Natural killer cell treated with Interleukin-12 subunit alpha and Interleukin-12 subunit beta and Interleukin-15 and Interleukin-18, amount 100 ng/mL, for 72 hours (primary cell): ENCODE measurements around the gene ACSF3. TPM values are rescaled to one million over a fixed set of nuclear protein-coding genes. Genes with fewer than 3 reads are reported as not detected.

Experiments used
- ATAC-seq, 2 donors: fragments of 150-1000 bp; cut with Tn5 transposase in 1 of 2; sonication (Bioruptor Pico), chemical (Tn5 transposase) in 1 of 2; 2 replicates each; pipeline ENCODE4 v1.10.0; 2021
- DNase-seq: peaks from one replicate; pipeline ENCODE4 v3.0.0; 2022; ENCODE audit warnings: low spot score
- H3K27ac Mint-ChIP-seq, 2 donors: 1 replicate in 1 of 2; 2 replicates in 1 of 2; pipeline ENCODE4 v1.8.0; 2022; ENCODE audit warnings: mixed read lengths in 2 of 2, mild to moderate bottlenecking in 1 of 2, moderate library complexity in 1 of 2
- H3K27me3 Mint-ChIP-seq, 2 donors: 1 replicate in 1 of 2; 2 replicates in 1 of 2; pipeline ENCODE4 v1.8.0; 2022; ENCODE audit warnings: mixed read lengths in 2 of 2
- H3K36me3 Mint-ChIP-seq: one replicate; pipeline ENCODE4 v1.8.0; 2022; ENCODE audit warnings: mixed read lengths
- H3K4me1 Mint-ChIP-seq, 2 donors: 1 replicate in 1 of 2; 2 replicates in 1 of 2; pipeline ENCODE4 v1.8.0; 2022; ENCODE audit warnings: low read depth in 2 of 2, mixed read lengths in 2 of 2, mild to moderate bottlenecking in 1 of 2
- H3K4me3 Mint-ChIP-seq: one replicate; pipeline ENCODE4 v1.8.0; 2022; ENCODE audit warnings: mixed read lengths
- H3K9me3 Mint-ChIP-seq: 2 replicates; pipeline ENCODE4 v1.8.0; 2022; ENCODE audit warnings: mixed read lengths
- total RNA-seq, 2 donors: library from RNA; stranded (reverse); gene quantifications; one replicate each; pipeline ENCODE4 v1.2.3, GENCODE V29; 2022

ACSF3 gene
- total RNA-seq, 2 donors from 2014 or later: 52.3 to 125 TPM

- no peaks in the 10 kb centered on the region for H3K9me3 Mint-ChIP-seq
- H3K4me3 Mint-ChIP-seq: peak overlapping the region; percentile 94
- ATAC-seq: no peak
Observed at GRCh38 chr16:89098767-89099430, 5.2 kb downstream of the ACSF3 start.

GRCh38 chr16:89099905-89100304 is 6.3 kb downstream of the ACSF3 start:
- ATAC-seq (peak in 1 of 2 donors; percentile 72), DNase-seq (peak; percentile 75)
- peak overlapping the region; percentile 87 to 93 for H3K27ac Mint-ChIP-seq
- H3K36me3 Mint-ChIP-seq: peaks cover 7% of the 10 kb centered on the region
- H3K27me3 Mint-ChIP-seq: no peaks in the 10 kb centered on the region
- no peaks in the 10 kb centered on the region for H3K9me3 Mint-ChIP-seq
- peaks cover 51 to 60% of the 10 kb centered on the region in 2 donors for H3K4me1 Mint-ChIP-seq
- H3K4me3 Mint-ChIP-seq: peak overlapping the region; percentile 76

More at GRCh38 chr16:89098767-89099430, 5.2 kb downstream of the ACSF3 start:
- Mint-ChIP-seq H3K36me3 (peaks cover 7% of the 10 kb centered on the region), H3K4me1 (peaks cover 60 to 67% of the 10 kb centered on the region in 2 donors), H3K27me3 (no peaks in the 10 kb centered on the region), H3K27ac (peak overlapping the region; percentile 87 to 93)
- no peak for DNase-seq

DNA sequence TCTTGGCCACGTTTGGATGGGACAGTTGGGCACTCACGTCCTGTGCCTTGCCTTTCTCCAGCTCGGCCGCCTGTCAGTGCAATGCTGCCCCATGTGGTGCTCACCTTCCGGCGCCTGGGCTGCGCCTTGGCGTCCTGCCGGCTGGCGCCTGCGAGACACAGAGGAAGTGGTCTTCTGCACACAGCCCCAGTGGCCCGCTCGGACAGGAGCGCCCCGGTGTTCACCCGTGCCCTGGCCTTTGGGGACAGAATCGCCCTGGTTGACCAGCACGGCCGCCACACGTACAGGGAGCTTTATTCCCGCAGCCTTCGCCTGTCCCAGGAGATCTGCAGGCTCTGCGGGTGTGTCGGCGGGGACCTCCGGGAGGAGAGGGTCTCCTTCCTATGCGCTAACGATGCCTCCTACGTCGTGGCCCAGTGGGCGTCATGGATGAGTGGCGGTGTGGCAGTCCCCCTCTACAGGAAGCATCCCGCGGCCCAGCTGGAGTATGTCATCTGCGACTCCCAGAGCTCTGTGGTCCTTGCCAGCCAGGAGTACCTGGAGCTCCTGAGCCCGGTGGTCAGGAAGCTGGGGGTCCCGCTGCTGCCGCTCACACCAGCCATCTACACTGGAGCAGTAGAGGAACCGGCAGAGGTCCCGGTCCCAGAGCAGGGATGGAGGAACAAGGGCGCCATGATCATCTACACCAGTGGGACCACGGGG is 7.1 kb downstream of the ACSF3 start:
- Mint-ChIP-seq H3K27ac (peak overlapping the region; percentile 87 to 93), H3K36me3 (peaks cover 7% of the 10 kb centered on the region)

GRCh38 chr16:89101303-89102040 is 7.8 kb downstream of the ACSF3 start:
- Mint-ChIP-seq H3K36me3 (peaks cover 7% of the 10 kb centered on the region), H3K9me3 (no peaks in the 10 kb centered on the region), H3K27me3 (no peaks in the 10 kb centered on the region), H3K4me3 (peak overlapping the region; percentile 53), H3K27ac (peak overlapping the region; percentile 87 to 93), H3K4me1 (peaks cover 37 to 49% of the 10 kb centered on the region in 2 donors)
- DNase-seq (peak; percentile 56), ATAC-seq (peak; percentile 1 to 50)

More for the DNA sequence above, 7.1 kb downstream of the ACSF3 start:
- Mint-ChIP-seq H3K4me3 (peak overlapping the region; percentile 76), H3K9me3 (no peaks in the 10 kb centered on the region), H3K4me1 (peaks cover 44 to 56% of the 10 kb centered on the region in 2 donors), H3K27me3 (no peaks in the 10 kb centered on the region)
- ATAC-seq: peak in 1 of 2 donors; percentile 73
- DNase-seq: peak; percentile 79

- Mint-ChIP-seq H3K4me3 (no peak overlapping the region), H3K27ac (peak overlapping the region; percentile 87 to 93), H3K9me3 (no peaks in the 10 kb centered on the region), H3K4me1 (peaks cover 31 to 46% of the 10 kb centered on the region in 2 donors), H3K27me3 (no peaks in the 10 kb centered on the region), H3K36me3 (peaks cover 7% of the 10 kb centered on the region)
- no peak for ATAC-seq
- no peak for DNase-seq
Observed at GRCh38 chr16:89102041-89102471, 8.4 kb downstream of the ACSF3 start.

DNA sequence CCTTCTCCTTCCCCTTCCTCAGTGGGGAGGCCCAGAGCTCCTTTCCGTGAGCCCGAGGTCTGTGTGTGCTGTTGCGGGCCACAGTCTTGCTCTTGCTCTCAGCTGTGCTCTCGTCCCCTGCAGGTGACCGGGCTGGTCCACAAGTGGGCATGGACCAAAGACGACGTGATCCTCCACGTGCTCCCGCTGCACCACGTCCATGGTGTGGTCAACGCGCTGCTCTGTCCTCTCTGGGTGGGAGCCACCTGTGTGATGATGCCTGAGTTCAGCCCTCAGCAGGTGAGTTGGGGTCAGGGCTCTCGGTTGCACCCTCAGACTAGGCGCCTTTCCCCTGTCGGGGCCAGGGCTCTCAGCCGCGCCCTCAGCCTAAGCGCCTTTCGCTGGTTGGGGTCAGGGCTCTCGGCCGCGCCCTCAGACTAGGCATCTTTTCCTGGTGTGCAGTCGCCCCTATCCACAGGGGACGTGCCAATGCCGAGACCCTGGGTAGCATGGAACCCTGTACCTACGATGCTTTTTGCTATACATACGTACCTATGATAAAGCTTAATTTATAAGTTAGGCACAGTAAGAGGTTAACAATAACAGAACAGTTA is 8.9 kb downstream of the ACSF3 start:
- ATAC-seq (no peak), DNase-seq (no peak)
- peaks cover 12% of the 10 kb centered on the region for H3K36me3 Mint-ChIP-seq
- H3K9me3 Mint-ChIP-seq: no peaks in the 10 kb centered on the region
- H3K4me3 Mint-ChIP-seq: no peak overlapping the region
- H3K4me1 Mint-ChIP-seq: peaks cover 30 to 46% of the 10 kb centered on the region in 2 donors
- peak overlapping the region in 1 of 2 donors; percentile 67 for H3K27ac Mint-ChIP-seq
- H3K27me3 Mint-ChIP-seq: no peaks in the 10 kb centered on the region

GRCh38 chr16:89103156-89103555 is 9.5 kb downstream of the ACSF3 start:
- Mint-ChIP-seq H3K36me3 (peaks cover 13% of the 10 kb centered on the region), H3K4me1 (peaks cover 25 to 42% of the 10 kb centered on the region in 2 donors), H3K9me3 (no peaks in the 10 kb centered on the region), H3K4me3 (no peak overlapping the region), H3K27ac (peak overlapping the region in 1 of 2 donors; percentile 67), H3K27me3 (no peaks in the 10 kb centered on the region)
- DNase-seq (peak; percentile 28), ATAC-seq (no peak)

DNA sequence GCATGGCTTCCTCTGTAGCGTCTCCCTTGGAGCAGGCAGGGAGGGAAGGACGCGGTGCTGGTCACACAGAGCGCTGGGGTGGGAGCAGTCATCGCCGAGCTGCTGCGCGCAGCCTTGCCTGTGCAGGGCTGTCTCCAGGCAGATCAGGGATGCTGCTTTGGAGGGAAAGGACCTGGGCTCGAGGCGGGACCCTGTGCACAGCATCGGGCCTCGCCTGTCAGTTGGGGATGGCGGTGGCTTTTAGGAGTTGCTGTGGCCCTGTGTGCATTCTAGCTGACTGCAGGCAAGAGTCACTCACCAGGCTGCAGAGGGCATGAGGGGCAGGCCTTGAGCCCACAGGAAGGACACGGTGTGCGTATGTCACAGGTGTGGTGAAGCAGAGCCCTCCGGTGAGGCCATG is 10.1 kb downstream of the ACSF3 start:
- DNase-seq (no peak), ATAC-seq (no peak)
- no peaks in the 10 kb centered on the region for H3K27me3 Mint-ChIP-seq
- no peak overlapping the region for H3K27ac Mint-ChIP-seq
- H3K4me3 Mint-ChIP-seq: no peak overlapping the region
- H3K4me1 Mint-ChIP-seq: peaks cover 22 to 40% of the 10 kb centered on the region in 2 donors
- no peaks in the 10 kb centered on the region for H3K9me3 Mint-ChIP-seq
- peaks cover 19% of the 10 kb centered on the region for H3K36me3 Mint-ChIP-seq

DNA sequence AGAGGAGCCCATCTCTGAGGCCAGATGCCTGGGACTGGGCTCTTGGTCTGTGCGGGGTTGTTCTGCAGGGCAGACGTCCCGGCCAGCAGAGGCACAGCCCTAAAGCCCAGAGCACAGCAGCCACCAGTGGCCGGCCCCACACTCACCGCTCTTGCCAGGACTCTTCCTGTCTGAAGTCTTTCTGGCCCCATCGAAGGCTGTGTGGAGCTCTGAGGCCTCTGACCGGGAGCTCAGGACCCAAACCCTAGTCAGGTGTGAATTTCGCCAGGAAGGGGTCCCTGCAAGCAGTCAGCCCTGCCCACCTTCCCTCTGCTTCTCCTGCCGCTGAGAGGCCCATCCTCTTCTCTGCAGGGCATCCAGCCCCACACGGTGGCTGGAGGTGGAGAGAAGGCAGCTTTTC is 10.7 kb downstream of the ACSF3 start:
- ATAC-seq (no peak), DNase-seq (no peak)
- H3K4me3 Mint-ChIP-seq: no peak overlapping the region
- no peaks in the 10 kb centered on the region for H3K9me3 Mint-ChIP-seq
- no peaks in the 10 kb centered on the region for H3K27me3 Mint-ChIP-seq
- no peak overlapping the region for H3K27ac Mint-ChIP-seq
- peaks cover 19% of the 10 kb centered on the region for H3K36me3 Mint-ChIP-seq
- H3K4me1 Mint-ChIP-seq: peaks cover 19 to 37% of the 10 kb centered on the region in 2 donors

DNA sequence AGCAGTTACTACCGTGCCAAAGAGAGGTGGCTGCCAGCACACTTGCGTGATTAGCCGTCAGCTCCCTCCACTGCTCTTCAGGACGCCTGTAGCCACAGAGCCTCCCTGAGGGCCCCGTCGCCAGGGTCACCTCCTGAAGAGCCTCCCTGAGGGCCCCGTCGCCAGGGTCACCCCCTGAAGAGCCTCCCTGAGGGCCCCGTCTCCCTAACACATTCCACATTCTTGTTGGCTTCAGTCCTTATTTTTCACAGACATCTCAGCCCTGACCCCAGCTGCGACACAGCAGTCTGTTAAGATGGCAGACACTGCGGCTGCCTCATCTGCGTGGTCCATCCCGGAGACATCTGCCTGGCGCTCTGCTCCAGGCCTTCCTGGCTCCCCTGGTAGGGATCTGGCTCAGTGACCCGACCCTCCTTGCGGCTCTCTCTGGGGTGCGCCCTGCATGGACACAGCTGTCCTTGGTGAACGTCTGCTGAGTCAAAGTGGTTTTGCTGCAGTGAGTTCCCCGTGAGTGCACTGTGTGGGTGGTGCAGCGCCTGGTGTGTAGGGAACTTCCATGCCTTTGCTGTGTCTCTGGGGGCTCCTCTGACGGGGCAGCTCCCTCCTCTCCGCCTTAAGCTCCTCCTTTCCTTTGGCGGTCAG is 11.4 kb downstream of the ACSF3 start:
- DNase-seq (no peak), ATAC-seq (no peak)
- no peaks in the 10 kb centered on the region for H3K27me3 Mint-ChIP-seq
- no peak overlapping the region for H3K27ac Mint-ChIP-seq
- H3K36me3 Mint-ChIP-seq: peaks cover 19% of the 10 kb centered on the region
- no peaks in the 10 kb centered on the region for H3K9me3 Mint-ChIP-seq
- no peak overlapping the region for H3K4me3 Mint-ChIP-seq
- peaks cover 12 to 32% of the 10 kb centered on the region in 2 donors for H3K4me1 Mint-ChIP-seq

- no peak for DNase-seq
- Mint-ChIP-seq H3K9me3 (no peaks in the 10 kb centered on the region), H3K27me3 (no peaks in the 10 kb centered on the region), H3K4me1 (peaks cover 12 to 28% of the 10 kb centered on the region in 2 donors), H3K4me3 (no peak overlapping the region), H3K36me3 (peaks cover 19% of the 10 kb centered on the region), H3K27ac (no peak overlapping the region)
- ATAC-seq: no peak
Observed at GRCh38 chr16:89105599-89106151, 12.0 kb downstream of the ACSF3 start.

- Mint-ChIP-seq H3K36me3 (peaks cover 19% of the 10 kb centered on the region), H3K27me3 (no peaks in the 10 kb centered on the region), H3K9me3 (no peaks in the 10 kb centered on the region), H3K27ac (no peak overlapping the region), H3K4me3 (no peak overlapping the region), H3K4me1 (peaks cover 7 to 20% of the 10 kb centered on the region in 2 donors)
- ATAC-seq (no peak), DNase-seq (no peak)
Observed at GRCh38 chr16:89106533-89107202, 13.0 kb downstream of the ACSF3 start.
